GM12801 (cell line): ENCODE data around the gene SLC12A3.

Experiments
- CTCF ChIP-seq: IDR thresholded peaks from one replicate; pipeline ENCODE4 v1.5.1; 2011; ENCODE audit warnings: control low read depth; ENCODE audit not compliant: insufficient read length; ENCODE audit errors: extremely low read depth

SLC12A3 gene

GRCh38 chr16:56888806-56889205 lies 23.8 kb downstream of the SLC12A3 start:
- TF ChIP-seq CTCF = no peak

- TF ChIP-seq CTCF = no peak
These were observed 24.2 kb downstream of the SLC12A3 start for GRCh38 chr16:56889206-56889605.

GRCh38 chr16:56891685-56892084 lies 26.7 kb downstream of the SLC12A3 start:
- TF ChIP-seq CTCF = no peak

- no peak for TF ChIP-seq CTCF
These were observed 27.7 kb downstream of the SLC12A3 start for GRCh38 chr16:56892705-56893104.

- no peak for TF ChIP-seq CTCF
These were observed 29.4 kb downstream of the SLC12A3 start for GRCh38 chr16:56894331-56894917.

- no peak for TF ChIP-seq CTCF
These were observed 30.8 kb downstream of the SLC12A3 start for GRCh38 chr16:56895813-56896212.

- no peak for TF ChIP-seq CTCF
These were observed 31.2 kb downstream of the SLC12A3 start for GRCh38 chr16:56896244-56896643.
